Naive B cell (primary cell): ENCODE data around the gene ATP4B. TPM values are rescaled to one million over a fixed set of nuclear protein-coding genes. Genes with fewer than 3 reads are reported as not detected.
"Not testable (repeated sequence)": the region's sequence is repeated elsewhere in the genome, so short reads cannot be mapped to it uniquely, and the experiment has no call there.

ENCODE experiments used
- ATAC-seq, 2 donors: fragments of 150-1000 bp; cut with Tn5 transposase; 2 replicates each; pipeline ENCODE4 v1.10.0; 2021; ENCODE audit warnings: low read depth in 2 of 2, mild to moderate bottlenecking in 2 of 2, moderate library complexity in 2 of 2
- DNase-seq: peaks from one replicate; pipeline ENCODE4 v3.0.0; 2022
- H3K27ac Mint-ChIP-seq, 6 donors: one replicate each; pipeline ENCODE4 v1.8.0; 2020 to 2022; ENCODE audit warnings: mild to moderate bottlenecking in 6 of 6, mixed read lengths in 6 of 6, moderate library complexity in 5 of 6, inconsistent platforms in 2 of 6
- H3K27me3 Mint-ChIP-seq, 3 donors: one replicate each; pipeline ENCODE4 v1.8.0; 2021 to 2022; ENCODE audit warnings: mixed read lengths in 3 of 3, mild to moderate bottlenecking in 1 of 3
- H3K36me3 Mint-ChIP-seq, 2 donors: one replicate each; pipeline ENCODE4 v1.8.0; 2020 to 2022; ENCODE audit warnings: mixed read lengths in 2 of 2, inconsistent platforms in 1 of 2, mild to moderate bottlenecking in 1 of 2
- H3K4me1 Mint-ChIP-seq, 3 donors: one replicate each; pipeline ENCODE4 v1.8.0; 2020 to 2022; ENCODE audit warnings: mixed read lengths in 3 of 3, inconsistent platforms in 1 of 3, mild to moderate bottlenecking in 1 of 3, moderate library complexity in 1 of 3
- H3K4me3 Mint-ChIP-seq, 8 donors: one replicate each; pipeline ENCODE4 v1.8.0; 2020 to 2022; ENCODE audit warnings: mild to moderate bottlenecking in 8 of 8, mixed read lengths in 8 of 8, moderate library complexity in 8 of 8, inconsistent platforms in 2 of 8
- H3K9me3 Mint-ChIP-seq, 7 donors: one replicate each; pipeline ENCODE4 v1.8.0; 2020 to 2022; ENCODE audit warnings: mixed read lengths in 7 of 7, mild to moderate bottlenecking in 5 of 7, inconsistent platforms in 2 of 7, moderate library complexity in 1 of 7
- polyA plus RNA-seq, 6 donors: library from polyadenylated mRNA; unstranded; fragments of 300-500 nt; fragmentation: Illumina TruSeq; gene quantifications; one replicate each; pipeline ENCODE4 v1.2.3, GENCODE V29; 2021; ENCODE audit warnings: low read depth in 6 of 6

ATP4B gene
- polyA plus RNA-seq, 6 donors from 2014 or later = not detected

DNA sequence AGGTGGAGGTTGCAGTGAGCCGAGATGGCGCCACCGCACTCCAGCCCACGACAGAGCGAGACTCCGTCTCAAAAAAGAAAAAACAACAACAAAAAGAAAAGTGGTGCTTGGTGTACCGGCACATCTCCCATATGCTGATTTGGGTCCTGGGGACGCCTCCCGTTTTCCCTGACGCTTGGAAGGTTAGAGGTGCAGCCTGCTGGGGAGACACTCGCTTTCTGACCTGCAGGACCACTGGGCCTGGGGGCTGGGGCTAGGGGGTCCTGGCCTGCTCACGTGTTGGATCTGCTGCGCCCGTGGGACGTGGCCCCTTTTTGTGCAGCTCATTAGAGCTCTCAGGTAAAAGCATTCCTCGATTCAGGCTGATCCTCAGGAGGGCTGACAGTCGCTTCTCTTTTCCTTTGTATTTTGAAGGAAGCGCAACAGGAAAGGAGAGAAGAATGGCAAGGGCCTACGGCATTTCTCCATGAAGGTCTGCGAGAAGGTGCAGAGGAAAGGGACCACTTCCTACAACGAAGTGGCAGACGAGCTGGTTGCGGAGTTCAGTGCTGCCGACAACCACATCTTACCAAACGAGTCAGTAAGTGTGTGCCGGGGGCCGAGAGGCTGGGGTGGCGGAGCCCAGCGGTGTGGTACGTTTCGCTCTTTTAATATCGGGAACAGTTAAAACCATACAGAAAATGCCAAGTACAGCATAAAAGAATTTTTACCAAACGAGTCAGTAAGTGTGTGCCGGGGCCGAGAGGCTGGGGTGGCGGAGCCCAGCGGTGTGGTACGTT is 25.1 kb downstream of the ATP4B start:
- ATAC-seq = no peak
- H3K27ac Mint-ChIP-seq = peak overlapping the region in 1 of 6 donors; percentile 88
- no peak overlapping the region for H3K4me3 Mint-ChIP-seq
- H3K9me3 Mint-ChIP-seq = no peaks in the 10 kb centered on the region
- DNase-seq = no peak
- H3K4me1 Mint-ChIP-seq = peaks cover 0 to 2% (median 0%) of the 10 kb centered on the region in 3 donors
- peaks cover 10 to 15% of the 10 kb centered on the region in 2 donors for H3K36me3 Mint-ChIP-seq
- H3K27me3 Mint-ChIP-seq = no peaks in the 10 kb centered on the region

DNA sequence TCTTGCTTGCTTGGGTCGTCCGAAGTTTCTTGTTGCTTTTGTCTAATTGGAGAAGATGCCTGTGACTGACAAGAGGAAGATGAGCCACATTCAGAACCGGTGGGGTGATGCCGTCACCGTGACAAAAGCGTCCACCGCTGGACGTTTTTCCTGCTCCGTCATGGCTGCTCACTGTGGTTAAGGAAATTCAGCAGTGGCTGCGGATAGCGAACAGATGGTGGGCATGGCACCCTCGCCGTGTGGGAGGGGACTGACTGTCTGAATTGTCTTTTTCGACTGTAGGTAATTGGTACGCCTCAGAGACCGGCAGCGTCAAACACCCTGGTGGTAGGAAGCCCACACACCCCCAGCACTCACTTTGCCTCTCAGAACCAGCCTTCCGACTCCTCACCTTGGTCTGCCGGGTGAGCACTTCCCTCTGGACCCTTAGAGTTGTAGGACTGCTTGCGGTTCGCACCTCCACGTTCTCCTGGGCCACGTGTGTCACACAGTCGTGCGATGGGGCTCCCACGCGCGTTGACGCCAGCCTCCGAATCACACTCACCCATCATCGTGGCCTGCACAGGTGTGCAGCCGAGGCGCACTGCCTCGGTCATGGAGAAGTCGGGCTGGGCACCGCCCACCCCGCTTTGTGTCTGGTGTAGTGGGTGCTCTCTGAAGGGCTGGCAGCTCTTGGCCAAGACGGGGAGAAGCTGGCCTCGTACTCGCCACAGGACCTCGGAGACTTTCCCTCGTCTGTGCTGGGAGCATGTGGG is 26.5 kb downstream of the ATP4B start:
- H3K4me3 Mint-ChIP-seq = no peak overlapping the region
- H3K27ac Mint-ChIP-seq = no peak overlapping the region
- H3K27me3 Mint-ChIP-seq = no peaks in the 10 kb centered on the region
- H3K4me1 Mint-ChIP-seq = peaks cover 0 to 2% (median 0%) of the 10 kb centered on the region in 3 donors
- peaks cover 7 to 10% of the 10 kb centered on the region in 2 donors for H3K36me3 Mint-ChIP-seq
- ATAC-seq (no peak), DNase-seq (no peak)
- no peaks in the 10 kb centered on the region for H3K9me3 Mint-ChIP-seq

DNA sequence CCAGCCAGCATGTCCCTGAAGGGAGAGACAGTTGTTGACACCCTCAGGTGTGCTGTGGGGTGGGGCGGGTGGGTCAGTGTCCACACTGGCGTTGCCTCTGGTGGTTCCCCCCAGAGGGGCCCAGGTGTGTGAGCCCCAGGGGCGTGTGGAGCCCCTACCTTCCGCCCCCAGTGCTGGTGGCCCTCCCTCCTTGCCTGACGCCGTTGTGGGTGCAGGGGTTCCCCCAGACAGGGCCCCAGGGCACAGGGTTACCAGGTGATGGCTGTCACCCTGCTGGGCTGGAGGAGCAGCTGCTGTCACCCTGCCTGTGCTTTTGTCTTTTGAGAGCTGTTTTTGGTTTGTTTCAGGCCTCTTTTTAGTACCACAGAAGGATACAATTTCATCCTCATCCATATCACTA is 27.2 kb downstream of the ATP4B start:
- Mint-ChIP-seq H3K4me1 (peaks cover 0 to 2% (median 0%) of the 10 kb centered on the region in 3 donors), H3K27ac (no peak overlapping the region), H3K9me3 (no peaks in the 10 kb centered on the region), H3K4me3 (no peak overlapping the region), H3K36me3 (peaks cover 7 to 10% of the 10 kb centered on the region in 2 donors), H3K27me3 (no peaks in the 10 kb centered on the region)
- no peak for DNase-seq
- ATAC-seq = no peak

DNA sequence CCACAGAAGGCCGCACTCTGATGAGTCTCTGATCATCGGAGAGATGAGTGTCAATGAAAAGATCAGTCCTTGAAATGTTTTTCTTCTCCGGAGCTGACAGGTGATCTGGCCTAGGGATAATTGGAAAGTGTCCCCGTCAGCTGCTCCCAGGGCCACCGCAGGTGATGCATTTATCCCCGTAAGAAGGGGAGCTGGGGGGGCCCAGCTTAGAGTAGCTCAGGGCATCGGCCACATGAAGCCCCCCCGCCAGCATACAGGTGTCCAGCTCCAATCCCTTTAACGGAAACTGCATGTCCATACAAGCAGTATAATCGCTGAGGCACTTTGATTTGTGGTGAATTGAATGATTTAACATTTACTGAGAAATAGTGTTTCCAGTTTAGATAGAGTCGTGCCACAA is 27.7 kb downstream of the ATP4B start:
- ATAC-seq (no peak), DNase-seq (no peak)
- Mint-ChIP-seq H3K27me3 (no peaks in the 10 kb centered on the region), H3K36me3 (peaks cover 7 to 10% of the 10 kb centered on the region in 2 donors), H3K9me3 (no peaks in the 10 kb centered on the region), H3K4me1 (peaks cover 0 to 2% (median 0%) of the 10 kb centered on the region in 3 donors), H3K4me3 (no peak overlapping the region), H3K27ac (no peak overlapping the region)

DNA sequence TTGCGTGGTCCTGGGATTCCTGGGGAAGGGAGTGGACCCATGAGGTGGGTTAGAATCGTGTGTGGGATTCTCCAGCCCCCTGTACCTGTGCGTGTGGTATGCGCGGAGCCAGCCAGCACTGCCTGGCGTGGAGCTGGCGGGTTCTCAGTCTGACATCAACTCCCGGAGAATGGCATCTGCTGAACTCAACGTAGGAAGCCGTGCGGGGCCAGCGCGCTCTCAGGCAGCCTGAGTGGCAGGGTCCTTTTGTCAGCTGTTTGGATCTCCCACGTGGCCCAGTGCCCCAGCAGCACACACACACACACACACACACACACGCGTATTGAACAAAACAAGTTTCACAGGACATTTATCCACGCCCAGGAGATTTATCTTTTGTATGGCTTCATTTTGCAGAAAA is 28.1 kb downstream of the ATP4B start:
- Mint-ChIP-seq H3K9me3 (no peaks in the 10 kb centered on the region), H3K27me3 (no peaks in the 10 kb centered on the region), H3K4me1 (peaks cover 0 to 2% (median 0%) of the 10 kb centered on the region in 3 donors), H3K36me3 (peaks cover 7 to 10% of the 10 kb centered on the region in 2 donors), H3K4me3 (no peak overlapping the region), H3K27ac (peak overlapping the region in 1 of 6 donors; percentile 64)
- ATAC-seq (no peak), DNase-seq (no peak)

DNA sequence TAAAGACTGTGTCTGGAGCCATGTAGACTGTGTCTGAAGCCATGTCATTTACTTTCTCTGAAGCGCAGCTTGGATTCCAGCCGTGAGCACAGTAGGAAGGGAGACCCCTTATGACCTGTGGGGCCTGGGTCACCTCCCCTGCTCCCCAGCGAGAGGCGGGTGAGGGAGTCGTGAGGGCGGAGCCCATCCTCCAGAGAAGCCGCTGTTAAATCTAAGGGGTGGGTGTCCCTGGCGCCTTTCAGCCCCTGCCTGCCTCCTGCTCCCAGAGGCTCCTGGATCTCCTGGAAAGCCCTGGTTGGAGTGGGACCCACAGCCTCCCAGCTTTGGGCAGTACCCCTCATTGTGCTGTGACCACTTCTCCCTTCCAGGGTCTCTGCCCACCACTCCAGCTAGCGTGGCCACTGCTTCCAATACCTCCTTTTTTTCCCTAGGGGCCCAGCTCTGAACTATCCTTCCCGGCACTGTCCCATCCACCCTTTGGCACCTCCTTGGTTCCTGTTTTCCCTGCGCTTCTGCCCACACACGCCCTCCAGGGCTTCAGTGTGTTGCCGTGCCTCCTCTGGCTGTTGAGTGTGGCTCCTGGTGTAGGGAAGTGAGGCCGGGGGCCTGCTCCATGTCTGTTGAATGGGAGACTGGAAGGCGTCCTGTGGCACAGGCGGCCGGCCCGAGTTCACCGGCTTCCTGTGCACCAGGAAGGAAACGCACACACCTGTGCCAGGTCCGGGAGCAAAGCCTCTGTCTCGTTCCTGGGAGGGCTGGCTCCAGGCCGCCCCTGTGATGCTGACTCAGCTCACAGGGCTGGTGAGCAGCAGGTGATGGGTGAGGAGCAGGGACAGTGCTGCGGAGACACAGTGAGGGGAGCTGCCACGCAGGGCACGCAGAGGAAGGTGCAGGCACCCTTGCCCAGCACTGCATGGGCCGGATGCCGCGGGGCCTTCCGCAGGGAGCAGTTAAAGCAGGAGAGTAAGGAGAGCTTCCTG is 29.4 kb downstream of the ATP4B start:
- no peaks in the 10 kb centered on the region for H3K9me3 Mint-ChIP-seq
- DNase-seq (no peak), ATAC-seq (no peak)
- no peaks in the 10 kb centered on the region for H3K27me3 Mint-ChIP-seq
- peak overlapping the region in 1 of 6 donors; percentile 60 for H3K27ac Mint-ChIP-seq
- peak overlapping the region in 1 of 8 donors; percentile 75 for H3K4me3 Mint-ChIP-seq
- H3K36me3 Mint-ChIP-seq = no peaks in the 10 kb centered on the region
- H3K4me1 Mint-ChIP-seq = peaks cover 0 to 2% (median 0%) of the 10 kb centered on the region in 3 donors

DNA sequence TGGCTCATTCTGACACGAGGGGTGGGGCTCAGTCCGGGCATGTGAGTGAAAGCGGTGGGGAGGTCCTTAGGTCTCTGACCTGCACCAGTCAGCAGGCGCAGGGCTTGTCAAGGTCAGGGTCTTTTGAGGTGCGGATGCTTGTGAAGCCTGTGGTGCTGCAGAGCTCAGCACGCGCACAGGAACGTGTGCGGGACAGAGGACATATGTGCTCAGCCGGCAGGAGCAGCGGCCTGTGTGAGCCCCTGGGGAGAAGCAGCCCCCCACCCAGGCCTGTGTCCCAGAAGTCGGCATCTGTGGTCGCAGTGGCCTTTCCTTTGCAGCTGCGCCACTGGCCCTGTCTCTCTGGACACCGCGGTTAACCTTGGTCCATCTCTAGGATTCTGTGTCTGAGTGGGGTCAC is 30.9 kb downstream of the ATP4B start:
- Mint-ChIP-seq H3K9me3 (no peaks in the 10 kb centered on the region), H3K36me3 (peaks cover 0 to 5% of the 10 kb centered on the region in 2 donors), H3K4me3 (no peak overlapping the region), H3K27ac (peak overlapping the region in 3 of 6 donors; percentile 31 to 64 (median 47)), H3K27me3 (no peaks in the 10 kb centered on the region), H3K4me1 (peaks cover 0 to 2% (median 0%) of the 10 kb centered on the region in 3 donors)
- ATAC-seq (no peak), DNase-seq (no peak)

DNA sequence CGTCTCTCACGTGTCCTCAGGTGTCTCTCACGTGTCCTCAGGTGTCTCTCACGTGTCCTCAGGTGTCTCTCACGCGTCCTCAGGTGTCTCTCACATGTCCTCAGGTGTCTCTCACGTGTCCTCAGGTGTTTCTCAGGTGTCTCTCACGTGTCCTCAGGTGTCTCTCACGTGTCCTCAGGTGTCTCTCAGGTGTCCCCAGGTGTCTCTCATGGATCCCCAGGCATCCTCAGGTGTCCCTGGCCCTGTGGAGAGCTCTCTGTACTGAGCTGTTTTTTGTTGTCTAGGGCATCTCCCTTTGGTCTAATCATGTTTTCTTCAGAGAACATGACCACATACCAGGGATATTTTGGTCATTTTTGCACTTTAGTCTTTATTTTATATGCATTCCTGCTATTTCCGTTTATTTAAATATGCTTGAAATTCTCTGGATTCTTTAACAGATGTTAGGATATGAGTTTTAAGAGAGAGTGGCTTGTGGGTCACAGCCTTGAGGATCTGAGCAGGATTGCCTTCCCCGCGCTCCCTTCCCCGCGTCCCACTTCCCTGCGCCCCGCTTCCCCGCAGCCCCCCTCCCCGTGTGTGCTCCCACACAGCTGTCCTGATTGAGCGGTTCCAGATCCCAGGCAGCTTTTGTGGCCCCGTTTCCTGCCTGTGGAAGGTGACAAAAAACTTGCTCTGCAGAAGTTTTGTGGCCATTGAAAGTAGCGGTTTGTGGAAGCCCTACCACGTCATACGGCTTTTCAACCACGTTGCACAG is 31.9 kb downstream of the ATP4B start:
- H3K4me1 Mint-ChIP-seq = peaks cover 0 to 2% (median 0%) of the 10 kb centered on the region in 3 donors
- H3K27me3 Mint-ChIP-seq = no peaks in the 10 kb centered on the region
- H3K27ac Mint-ChIP-seq = peak overlapping the region in 2 of 6 donors; percentile 31 to 44
- H3K36me3 Mint-ChIP-seq = peaks cover 0 to 6% of the 10 kb centered on the region in 2 donors
- H3K4me3 Mint-ChIP-seq = no peak overlapping the region
- no peaks in the 10 kb centered on the region for H3K9me3 Mint-ChIP-seq
- DNase-seq (no peak), ATAC-seq (no peak)

DNA sequence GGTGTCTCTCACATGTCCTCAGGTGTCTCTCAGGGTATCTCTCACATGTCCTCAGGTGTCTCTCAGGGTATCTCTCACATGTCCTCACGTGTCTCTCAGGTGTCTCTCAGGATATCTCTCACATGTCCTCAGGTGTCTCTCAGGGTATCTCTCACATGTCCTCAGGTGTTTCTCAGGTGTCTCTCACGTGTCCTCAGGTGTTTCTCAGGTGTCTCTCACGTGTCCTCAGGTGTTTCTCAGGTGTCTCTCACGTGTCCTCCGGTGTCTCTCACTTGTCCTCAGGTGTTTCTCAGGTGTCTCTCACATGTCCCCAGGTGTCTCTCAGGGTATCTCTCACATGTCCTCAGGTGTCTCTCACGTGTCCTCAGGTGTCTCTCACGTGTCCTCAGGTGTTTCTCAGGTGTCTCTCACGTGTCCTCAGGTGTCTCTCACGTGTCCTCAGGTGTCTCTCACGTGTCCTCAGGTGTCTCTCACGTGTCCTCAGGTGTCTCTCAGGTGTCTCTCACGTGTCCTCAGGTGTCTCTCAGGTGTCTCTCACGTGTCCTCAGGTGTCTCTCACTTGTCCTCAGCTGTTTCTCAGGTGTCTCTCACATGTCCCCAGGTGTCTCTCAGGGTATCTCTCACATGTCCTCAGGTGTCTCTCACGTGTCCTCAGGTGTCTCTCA is 33.2 kb downstream of the ATP4B start:
- not testable (repeated sequence) for DNase-seq, ATAC-seq, H3K4me3 Mint-ChIP-seq, H3K27me3 Mint-ChIP-seq, H3K36me3 Mint-ChIP-seq, H3K4me1 Mint-ChIP-seq, H3K9me3 Mint-ChIP-seq
- H3K27ac Mint-ChIP-seq = peak overlapping the region in 4 of 6 donors; percentile 25 to 87 (median 48)

DNA sequence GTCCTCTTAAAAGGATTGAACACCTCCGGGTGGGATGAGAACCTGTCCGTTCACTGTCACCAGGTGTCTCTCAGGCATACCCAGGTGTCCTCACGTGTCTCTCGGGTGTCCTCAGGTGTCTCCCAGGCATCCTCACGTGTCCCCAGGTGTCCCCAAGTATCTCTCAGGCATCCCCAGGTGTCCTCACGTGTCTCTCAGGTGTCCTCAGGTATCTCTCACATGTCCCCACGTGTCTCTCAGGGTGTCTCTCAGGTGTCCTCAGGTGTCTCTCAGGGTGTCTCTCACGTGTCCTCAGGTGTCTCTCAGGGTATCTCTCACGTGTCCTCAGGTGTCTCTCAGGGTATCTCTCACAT is 33.8 kb downstream of the ATP4B start:
- H3K9me3 Mint-ChIP-seq = no peaks in the 10 kb centered on the region
- no peaks in the 10 kb centered on the region for H3K27me3 Mint-ChIP-seq
- H3K27ac Mint-ChIP-seq = peak overlapping the region in 2 of 6 donors; percentile 25 to 69
- DNase-seq (no peak), ATAC-seq (no peak)
- H3K4me1 Mint-ChIP-seq = no peaks in the 10 kb centered on the region
- no peak overlapping the region for H3K4me3 Mint-ChIP-seq
- H3K36me3 Mint-ChIP-seq = peaks cover 0 to 6% of the 10 kb centered on the region in 2 donors

DNA sequence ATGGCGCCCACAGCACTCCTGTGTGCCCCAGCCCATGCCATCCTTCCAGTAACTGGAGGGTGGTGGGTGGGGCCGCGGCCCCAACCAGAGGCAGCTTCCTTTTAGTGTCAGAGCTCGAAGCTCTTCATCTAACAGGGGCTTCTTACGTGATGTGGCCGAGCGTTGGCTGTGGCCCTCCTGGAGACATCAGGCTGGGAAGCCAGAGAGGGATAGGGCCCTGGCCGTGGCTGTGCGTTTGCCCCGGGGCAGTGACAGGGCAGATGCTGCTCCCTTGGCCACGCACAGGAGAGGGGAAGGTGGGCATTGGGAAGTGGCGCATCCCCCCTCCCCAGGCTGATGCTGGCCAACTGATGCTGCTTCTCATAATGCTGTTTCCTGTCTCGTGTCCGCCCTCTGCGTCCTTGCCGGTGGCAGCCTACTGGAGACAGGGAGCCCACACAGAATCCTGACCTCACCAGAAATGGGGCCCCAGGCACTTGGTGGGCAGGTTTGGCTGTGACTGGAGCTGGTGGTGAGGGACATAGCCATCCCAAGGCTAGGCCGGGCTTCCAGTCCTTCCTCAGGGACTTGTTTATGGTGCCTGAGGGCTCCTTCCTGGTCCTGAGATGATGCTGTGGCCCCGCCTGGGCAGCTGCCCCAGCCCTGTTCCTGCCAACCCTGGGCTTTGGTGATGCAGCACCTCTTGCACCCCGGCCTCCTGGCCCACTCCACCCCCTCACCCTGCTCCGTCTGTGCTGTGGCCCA is 34.3 kb downstream of the ATP4B start:
- Mint-ChIP-seq H3K36me3 (peaks cover 0 to 6% of the 10 kb centered on the region in 2 donors), H3K27ac (no peak overlapping the region), H3K27me3 (no peaks in the 10 kb centered on the region), H3K9me3 (no peaks in the 10 kb centered on the region), H3K4me3 (no peak overlapping the region), H3K4me1 (no peaks in the 10 kb centered on the region)
- DNase-seq = no peak
- no peak for ATAC-seq
